Lower lobe of right lung (tissue), 2 donors: Measurements from ENCODE around the gene GAN. TPM values are rescaled to one million over a fixed set of nuclear protein-coding genes. Genes with fewer than 3 reads are reported as not detected.

ENCODE experiments used
- ATAC-seq, 2 donors: fragments of 200-7000 bp; cut with Tn5 transposase; one replicate each; pipeline ENCODE4 v1.9.1; 2020 to 2022; ENCODE audit warnings: mild to moderate bottlenecking in 2 of 2, moderate library complexity in 2 of 2
- DNase-seq: peaks from one replicate; pipeline ENCODE4 v3.0.0-alpha.2; 2020
- H3K27ac ChIP-seq: fragments of 200-600 bp; one replicate; pipeline ENCODE4 v1.8.0; 2022
- H3K27me3 ChIP-seq: fragments of 200-600 bp; one replicate; pipeline ENCODE4 v1.8.0; 2022; ENCODE audit warnings: low read depth
- H3K36me3 ChIP-seq: fragments of 200-600 bp; one replicate; pipeline ENCODE4 v1.8.0; 2022; ENCODE audit warnings: mild to moderate bottlenecking
- H3K4me1 ChIP-seq: fragments of 200-600 bp; one replicate; pipeline ENCODE4 v1.8.0; 2022
- H3K4me3 ChIP-seq: fragments of 200-600 bp; one replicate; pipeline ENCODE4 v1.8.0; 2022; ENCODE audit warnings: mild to moderate bottlenecking
- H3K9me3 ChIP-seq: fragments of 200-600 bp; one replicate; pipeline ENCODE4 v1.8.0; 2022
- CTCF ChIP-seq: fragments of 200-600 bp; IDR thresholded peaks from one replicate; pipeline ENCODE4 v1.8.0; 2022; ENCODE audit warnings: antibody characterized with exemption, mild to moderate bottlenecking
- intact Hi-C: fragments of 100-400 bp; cut with DNase I; formaldehyde crosslinking; loops from one replicate; pipeline ENCODE4 v1.11.0; 2022
- total RNA-seq: library from RNA; stranded (reverse); fragmentation: NEBNext Ultra II Directional; extraction: Animal tissue kit (Norgen Biotek cat#: 25700); gene quantifications from one replicate; pipeline ENCODE4 v1.2.1, GENCODE V29; 2021
- donor health status: DM: no; HTN: yes; CAD: no; lungs with severe emphysema.

Gene GAN
- total RNA-seq, 1 donor from 2014 or later: 6.5 TPM

GRCh38 chr16:81307770-81308169 lies 7.0 kb upstream of the GAN start:
- Histone ChIP-seq H3K27me3 (no peaks in the 10 kb centered on the region), H3K9me3 (no peaks in the 10 kb centered on the region), H3K4me1 (peaks cover under 1% of the 10 kb centered on the region), H3K36me3 (peaks cover 3% of the 10 kb centered on the region), H3K27ac (no peak overlapping the region), H3K4me3 (no peak overlapping the region)
- DNase-seq (no peak), ATAC-seq (no peak)
- no peak for TF ChIP-seq CTCF
- intact Hi-C loops: no loop called here

GRCh38 chr16:81310045-81310644 lies 4.6 kb upstream of the GAN start:
- peaks cover 15% of the 10 kb centered on the region for H3K4me1 ChIP-seq
- no peaks in the 10 kb centered on the region for H3K36me3 ChIP-seq
- no peak overlapping the region for H3K4me3 ChIP-seq
- no peaks in the 10 kb centered on the region for H3K9me3 ChIP-seq
- intact Hi-C loops: no loop called here
- no peak for ATAC-seq
- H3K27ac ChIP-seq: no peak overlapping the region
- DNase-seq: no peak
- H3K27me3 ChIP-seq: no peaks in the 10 kb centered on the region
- TF ChIP-seq CTCF: no peak

- DNase-seq (no peak), ATAC-seq (no peak)
- no peak for TF ChIP-seq CTCF
- intact Hi-C loops: no loop called here
- no peak overlapping the region for H3K4me3 ChIP-seq
- peaks cover 27% of the 10 kb centered on the region for H3K4me1 ChIP-seq
- no peaks in the 10 kb centered on the region for H3K27me3 ChIP-seq
- H3K27ac ChIP-seq: no peak overlapping the region
- H3K36me3 ChIP-seq: no peaks in the 10 kb centered on the region
- H3K9me3 ChIP-seq: no peaks in the 10 kb centered on the region
Measured at GRCh38 chr16:81311762-81312161, 3.0 kb upstream of the GAN start.

- Histone ChIP-seq H3K4me3 (peak overlapping the region; percentile 80), H3K36me3 (no peaks in the 10 kb centered on the region), H3K27ac (peak overlapping the region; percentile 91), H3K27me3 (no peaks in the 10 kb centered on the region), H3K4me1 (peaks cover 34% of the 10 kb centered on the region), H3K9me3 (no peaks in the 10 kb centered on the region)
- DNase-seq (no peak), ATAC-seq (no peak)
- intact Hi-C loops: no loop called here
- no peak for TF ChIP-seq CTCF
Measured at GRCh38 chr16:81313701-81314602, 810 bp upstream of the GAN start.

- ATAC-seq (peak; percentile 71 to 73), DNase-seq (peak; percentile 71)
- H3K36me3 ChIP-seq: no peaks in the 10 kb centered on the region
- peak overlapping the region; percentile 80 for H3K4me3 ChIP-seq
- peaks cover 44% of the 10 kb centered on the region for H3K4me1 ChIP-seq
- no peak for TF ChIP-seq CTCF
- no peaks in the 10 kb centered on the region for H3K9me3 ChIP-seq
- no peaks in the 10 kb centered on the region for H3K27me3 ChIP-seq
- peak overlapping the region; percentile 91 for H3K27ac ChIP-seq
- intact Hi-C loops: no loop called here
Measured at GRCh38 chr16:81315271-81316175, 761 bp downstream of the GAN start.
